ENCODE results near the gene PNRC1.

DNA sequence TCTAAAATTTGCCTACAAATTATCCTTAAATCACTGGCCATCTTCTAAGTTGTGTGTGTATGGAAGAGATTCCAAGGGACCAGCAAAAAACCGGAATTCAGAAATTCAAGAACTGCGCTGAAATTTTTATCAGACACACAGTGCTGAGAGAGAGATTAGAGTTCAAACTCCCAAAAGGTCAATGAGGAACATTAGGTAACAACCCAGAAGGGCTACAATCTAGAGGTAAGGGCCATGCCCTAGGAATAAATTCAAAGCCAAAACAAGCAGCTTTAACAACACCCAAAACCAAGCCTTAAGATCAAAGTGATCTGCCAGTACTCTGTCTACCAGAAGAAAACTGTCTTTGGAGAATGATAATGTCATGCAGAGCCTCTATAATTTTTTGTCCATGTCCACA is 19.6 kb downstream of the PNRC1 start:
- no peak for TF ChIP-seq POLR2A (IDR thresholded peaks at IDR 0.05)
- TF ChIP-seq, protein P1, sequence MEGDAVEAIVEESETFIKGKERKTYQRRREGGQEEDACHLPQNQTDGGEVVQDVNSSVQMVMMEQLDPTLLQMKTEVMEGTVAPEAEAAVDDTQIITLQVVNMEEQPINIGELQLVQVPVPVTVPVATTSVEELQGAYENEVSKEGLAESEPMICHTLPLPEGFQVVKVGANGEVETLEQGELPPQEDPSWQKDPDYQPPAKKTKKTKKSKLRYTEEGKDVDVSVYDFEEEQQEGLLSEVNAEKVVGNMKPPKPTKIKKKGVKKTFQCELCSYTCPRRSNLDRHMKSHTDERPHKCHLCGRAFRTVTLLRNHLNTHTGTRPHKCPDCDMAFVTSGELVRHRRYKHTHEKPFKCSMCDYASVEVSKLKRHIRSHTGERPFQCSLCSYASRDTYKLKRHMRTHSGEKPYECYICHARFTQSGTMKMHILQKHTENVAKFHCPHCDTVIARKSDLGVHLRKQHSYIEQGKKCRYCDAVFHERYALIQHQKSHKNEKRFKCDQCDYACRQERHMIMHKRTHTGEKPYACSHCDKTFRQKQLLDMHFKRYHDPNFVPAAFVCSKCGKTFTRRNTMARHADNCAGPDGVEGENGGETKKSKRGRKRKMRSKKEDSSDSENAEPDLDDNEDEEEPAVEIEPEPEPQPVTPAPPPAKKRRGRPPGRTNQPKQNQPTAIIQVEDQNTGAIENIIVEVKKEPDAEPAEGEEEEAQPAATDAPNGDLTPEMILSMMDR (IDR thresholded peaks at IDR 0.05) = no peak
